GM12864 (cell line): Measurements from ENCODE around the gene ESR1.

Experiments
- DNase-seq: peaks from one replicate; pipeline ENCODE4 v3.0.0-alpha.2; 2011; ENCODE audit warnings: low read depth
- H3K4me3 ChIP-seq: 2 replicates; pipeline ENCODE4 v1.5.1; 2011; ENCODE audit warnings: mild to moderate bottlenecking, low read depth, low read length, control low read depth
- TF ChIP-seq, protein P1 (sequence below): IDR thresholded peaks from 2 replicates; pipeline ENCODE4 v1.5.1; 2011; ENCODE audit warnings: low read depth, mild to moderate bottlenecking, moderate library complexity, low read length, control low read depth, inconsistent platforms; ENCODE audit errors: missing control alignments

The ESR1 gene

DNA sequence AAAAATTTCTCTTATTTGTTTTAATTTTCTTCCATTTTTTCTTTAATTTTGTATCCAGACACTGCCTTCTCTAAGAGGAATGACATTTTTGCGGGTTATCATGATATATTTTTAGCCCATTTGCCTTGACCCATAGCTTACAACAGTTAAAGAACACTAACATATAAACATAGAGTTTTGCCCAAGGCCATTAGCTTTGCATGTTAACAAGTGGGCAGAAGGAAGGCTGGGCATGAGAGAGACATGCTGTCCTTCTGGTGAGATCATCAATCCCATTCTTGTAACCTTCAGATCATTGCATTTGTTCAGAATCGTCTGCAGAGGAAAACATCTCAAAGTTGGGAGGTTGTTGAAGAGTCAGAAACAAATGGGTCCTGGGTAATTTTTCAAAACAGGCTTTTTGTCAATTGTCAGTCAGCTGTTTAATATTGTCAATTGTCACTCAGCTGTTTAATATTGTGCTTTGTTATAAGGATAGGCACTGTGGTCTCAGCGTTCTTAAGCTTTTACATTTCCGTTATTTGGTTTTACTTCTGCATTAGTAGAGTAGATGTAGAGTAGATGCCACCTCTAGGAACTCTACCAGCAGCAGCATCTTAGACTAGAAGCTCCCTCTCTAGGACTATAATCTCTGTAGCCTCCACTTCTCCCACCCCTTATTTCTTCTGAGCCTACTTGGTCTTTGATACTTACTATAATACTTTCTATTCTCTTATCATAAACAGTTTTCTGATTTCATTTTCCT is 243.1 kb downstream of the ESR1 start:
- no peak for DNase-seq
- no peak overlapping the region for H3K4me3 ChIP-seq
- TF ChIP-seq, protein P1, sequence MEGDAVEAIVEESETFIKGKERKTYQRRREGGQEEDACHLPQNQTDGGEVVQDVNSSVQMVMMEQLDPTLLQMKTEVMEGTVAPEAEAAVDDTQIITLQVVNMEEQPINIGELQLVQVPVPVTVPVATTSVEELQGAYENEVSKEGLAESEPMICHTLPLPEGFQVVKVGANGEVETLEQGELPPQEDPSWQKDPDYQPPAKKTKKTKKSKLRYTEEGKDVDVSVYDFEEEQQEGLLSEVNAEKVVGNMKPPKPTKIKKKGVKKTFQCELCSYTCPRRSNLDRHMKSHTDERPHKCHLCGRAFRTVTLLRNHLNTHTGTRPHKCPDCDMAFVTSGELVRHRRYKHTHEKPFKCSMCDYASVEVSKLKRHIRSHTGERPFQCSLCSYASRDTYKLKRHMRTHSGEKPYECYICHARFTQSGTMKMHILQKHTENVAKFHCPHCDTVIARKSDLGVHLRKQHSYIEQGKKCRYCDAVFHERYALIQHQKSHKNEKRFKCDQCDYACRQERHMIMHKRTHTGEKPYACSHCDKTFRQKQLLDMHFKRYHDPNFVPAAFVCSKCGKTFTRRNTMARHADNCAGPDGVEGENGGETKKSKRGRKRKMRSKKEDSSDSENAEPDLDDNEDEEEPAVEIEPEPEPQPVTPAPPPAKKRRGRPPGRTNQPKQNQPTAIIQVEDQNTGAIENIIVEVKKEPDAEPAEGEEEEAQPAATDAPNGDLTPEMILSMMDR, result no peak

DNA sequence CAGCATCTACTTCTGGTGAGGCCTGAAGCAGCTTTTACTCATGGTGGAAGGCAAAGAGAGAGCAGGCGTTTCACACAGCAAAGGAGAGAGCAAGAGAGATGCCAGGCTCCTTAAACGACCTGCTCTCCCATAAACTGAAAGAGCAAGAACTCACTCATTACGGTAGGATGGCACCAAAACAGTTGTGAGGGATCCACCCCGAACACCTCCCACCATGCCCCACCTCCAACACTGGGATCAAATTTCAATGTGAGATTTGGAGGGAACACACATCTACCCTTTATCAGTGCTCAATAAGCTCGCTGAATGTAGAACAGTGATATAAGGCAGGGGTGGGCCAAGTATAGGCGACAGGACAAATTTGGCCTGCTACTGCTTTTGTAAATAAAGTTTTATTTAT is 244.6 kb downstream of the ESR1 start:
- TF ChIP-seq, protein P1, result no peak
- DNase-seq, result no peak
- H3K4me3 ChIP-seq, result no peak overlapping the region

DNA sequence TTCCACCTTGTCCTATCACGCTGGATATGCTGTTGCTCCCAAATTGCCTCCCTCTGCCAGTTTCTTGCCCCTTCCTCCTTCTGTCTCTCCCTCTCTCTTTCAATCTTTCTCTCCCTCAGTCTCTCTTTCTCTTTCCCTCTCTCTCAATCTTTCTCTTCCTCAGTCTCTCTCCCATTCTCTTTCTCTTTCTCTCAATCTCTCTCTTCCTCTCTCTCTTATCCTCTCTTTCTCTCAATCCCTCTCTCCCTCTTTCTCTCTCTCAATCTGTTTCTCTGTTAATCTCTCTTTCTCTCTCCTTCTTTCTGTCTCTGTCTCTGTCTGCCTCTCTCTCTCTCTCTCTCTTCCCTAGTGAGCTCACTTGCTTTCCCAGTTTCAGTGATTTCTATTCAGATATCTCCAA is 245.8 kb downstream of the ESR1 start:
- TF ChIP-seq, protein P1, result no peak
- DNase-seq, result no peak
- H3K4me3 ChIP-seq, result no peak overlapping the region

DNA sequence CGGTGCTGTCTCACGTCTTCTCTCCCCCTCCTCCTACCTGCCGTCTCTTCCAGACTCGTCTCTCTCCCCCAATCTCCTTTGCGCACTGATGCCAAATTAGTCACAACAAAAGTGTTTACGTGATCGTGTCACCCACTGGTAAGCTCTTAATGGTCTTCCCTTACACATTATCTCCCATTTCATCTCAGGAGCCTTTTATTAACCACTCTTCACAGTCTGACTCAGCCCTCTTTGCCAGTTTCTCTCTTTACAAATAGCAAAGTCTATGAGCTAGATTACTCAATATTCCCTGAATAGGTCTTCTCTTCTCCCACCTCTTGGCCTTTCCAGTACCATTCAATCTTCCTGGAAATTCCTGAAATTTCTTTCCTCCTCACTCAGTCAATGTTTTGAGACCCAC is 247.0 kb downstream of the ESR1 start:
- H3K4me3 ChIP-seq, result no peak overlapping the region
- no peak for DNase-seq
- TF ChIP-seq, protein P1, result no peak

DNA sequence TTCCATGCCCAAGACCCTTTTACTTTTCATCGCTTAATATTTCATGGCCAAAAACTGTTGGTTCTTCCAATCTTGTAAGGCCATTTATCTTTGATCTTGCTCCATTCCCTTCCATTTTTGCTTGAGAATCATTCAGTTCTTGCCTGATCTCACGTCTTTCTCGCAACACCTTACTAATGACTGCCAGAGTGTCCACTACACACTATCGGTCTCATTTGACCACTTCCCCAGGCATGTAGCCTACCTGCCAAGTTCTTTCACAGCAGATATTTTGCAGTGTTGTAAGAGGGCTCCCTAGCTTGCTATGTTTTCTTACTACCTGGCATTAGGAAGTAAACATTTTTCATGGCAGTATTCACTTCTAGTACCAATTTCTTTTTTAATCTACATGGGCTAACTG is 248.0 kb downstream of the ESR1 start:
- TF ChIP-seq, protein P1, result no peak
- no peak overlapping the region for H3K4me3 ChIP-seq
- DNase-seq, result no peak

DNA sequence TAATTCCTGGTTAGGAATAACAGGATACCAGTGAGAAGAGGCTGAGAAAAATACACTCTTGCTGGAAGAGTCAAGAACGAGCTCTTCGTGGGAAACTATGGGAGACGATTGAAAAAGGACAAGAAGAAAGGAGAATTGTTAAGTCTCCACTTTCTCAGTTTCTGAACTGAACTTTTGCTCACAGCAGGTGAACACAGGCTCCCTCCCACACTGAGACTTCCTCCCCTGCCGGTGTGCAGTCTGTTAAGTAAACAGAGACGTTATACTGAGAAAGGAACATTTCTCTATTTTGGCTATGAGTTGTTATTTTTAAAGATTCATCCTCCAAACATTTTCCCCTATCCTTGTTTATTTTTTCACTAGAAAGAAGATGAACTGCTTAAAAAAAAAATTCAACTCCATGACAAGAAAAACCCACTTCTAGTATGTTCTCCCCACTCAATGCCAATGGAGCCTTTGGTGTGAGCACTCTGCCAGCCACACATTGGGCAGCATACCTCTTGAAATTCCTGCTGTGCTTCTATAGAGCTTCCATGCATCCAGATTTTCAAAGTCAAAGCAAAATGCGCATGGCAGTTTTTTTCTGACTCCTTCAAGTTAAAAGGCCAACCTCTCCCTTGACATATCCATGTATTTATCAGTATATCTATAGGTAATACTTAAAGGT is 250.5 kb downstream of the ESR1 start:
- TF ChIP-seq, protein P1, result no peak
- H3K4me3 ChIP-seq, result no peak overlapping the region

More for the DNA sequence above, 250.5 kb downstream of the ESR1 start:
- DNase-seq, result no peak
